ENCODE data around the gene HMCN1. TPM values are rescaled to one million over a fixed set of nuclear protein-coding genes. Genes with fewer than 3 reads are reported as not detected.

Gene HMCN1
- polyA plus RNA-seq, 2 donors = 0.83 to 1.9 TPM

GRCh38 chr1:185972096-185972850 is 238.1 kb downstream of the HMCN1 start:
- 85 to 90% methylated on average over 3 of the region's 3 CpGs for WGBS, 2 donors
- Histone ChIP-seq H3K4me3 (ENCODE audit: low read depth in 1 of 2, low read length in 2 of 2) (no peak overlapping the region), H3K27me3 (ENCODE audit: control insufficient read depth in 1 of 2, insufficient read depth in 2 of 2, low read length in 2 of 2) (no peaks in the 10 kb centered on the region), H3K9me3 (ENCODE audit: control insufficient read depth in 2 of 2, insufficient read depth in 1 of 2, low read depth in 1 of 2, low read length in 1 of 2) (no peaks in the 10 kb centered on the region), H3K4me1 (ENCODE audit: control insufficient read depth in 2 of 2, insufficient read depth in 2 of 2, low read length in 1 of 2) (no peaks in the 10 kb centered on the region), H3K36me3 (ENCODE audit: control insufficient read depth in 2 of 2, insufficient read depth in 2 of 2, low read length in 1 of 2) (no peaks in the 10 kb centered on the region), H3K27ac (ENCODE audit: low read depth in 2 of 2, low read length in 1 of 2) (no peak overlapping the region)

GRCh38 chr1:185973645-185974044 is 239.5 kb downstream of the HMCN1 start:
- Histone ChIP-seq H3K4me1 (ENCODE audit: control insufficient read depth in 2 of 2, insufficient read depth in 2 of 2, low read length in 1 of 2) (no peaks in the 10 kb centered on the region), H3K27ac (ENCODE audit: low read depth in 2 of 2, low read length in 1 of 2) (no peak overlapping the region), H3K4me3 (ENCODE audit: low read depth in 1 of 2, low read length in 2 of 2) (no peak overlapping the region), H3K27me3 (ENCODE audit: control insufficient read depth in 1 of 2, insufficient read depth in 2 of 2, low read length in 2 of 2) (no peaks in the 10 kb centered on the region), H3K36me3 (ENCODE audit: control insufficient read depth in 2 of 2, insufficient read depth in 2 of 2, low read length in 1 of 2) (no peaks in the 10 kb centered on the region), H3K9me3 (ENCODE audit: control insufficient read depth in 2 of 2, insufficient read depth in 1 of 2, low read depth in 1 of 2, low read length in 1 of 2) (no peaks in the 10 kb centered on the region)
- WGBS, 2 donors = 75 to 86% methylated on average over 1 of the region's 1 CpG

GRCh38 chr1:185974367-185975170 is 240.4 kb downstream of the HMCN1 start:
- WGBS, 2 donors = 82 to 92% methylated on average over 3 of the region's 3 CpGs
- Histone ChIP-seq H3K4me3 (ENCODE audit: low read depth in 1 of 2, low read length in 2 of 2) (no peak overlapping the region), H3K27ac (ENCODE audit: low read depth in 2 of 2, low read length in 1 of 2) (no peak overlapping the region), H3K27me3 (ENCODE audit: control insufficient read depth in 1 of 2, insufficient read depth in 2 of 2, low read length in 2 of 2) (no peaks in the 10 kb centered on the region), H3K9me3 (ENCODE audit: control insufficient read depth in 2 of 2, insufficient read depth in 1 of 2, low read depth in 1 of 2, low read length in 1 of 2) (no peaks in the 10 kb centered on the region), H3K36me3 (ENCODE audit: control insufficient read depth in 2 of 2, insufficient read depth in 2 of 2, low read length in 1 of 2) (no peaks in the 10 kb centered on the region), H3K4me1 (ENCODE audit: control insufficient read depth in 2 of 2, insufficient read depth in 2 of 2, low read length in 1 of 2) (no peaks in the 10 kb centered on the region)

GRCh38 chr1:185980891-185981290 is 246.7 kb downstream of the HMCN1 start:
- Histone ChIP-seq H3K27ac (ENCODE audit: low read depth in 2 of 2, low read length in 1 of 2) (no peak overlapping the region), H3K4me1 (ENCODE audit: control insufficient read depth in 2 of 2, insufficient read depth in 2 of 2, low read length in 1 of 2) (no peaks in the 10 kb centered on the region), H3K4me3 (ENCODE audit: low read depth in 1 of 2, low read length in 2 of 2) (no peak overlapping the region), H3K9me3 (ENCODE audit: control insufficient read depth in 2 of 2, insufficient read depth in 1 of 2, low read depth in 1 of 2, low read length in 1 of 2) (no peaks in the 10 kb centered on the region), H3K27me3 (ENCODE audit: control insufficient read depth in 1 of 2, insufficient read depth in 2 of 2, low read length in 2 of 2) (no peaks in the 10 kb centered on the region), H3K36me3 (ENCODE audit: control insufficient read depth in 2 of 2, insufficient read depth in 2 of 2, low read length in 1 of 2) (no peaks in the 10 kb centered on the region)
- 82 to 89% methylated on average over 1 of the region's 1 CpG for WGBS, 2 donors

DNA sequence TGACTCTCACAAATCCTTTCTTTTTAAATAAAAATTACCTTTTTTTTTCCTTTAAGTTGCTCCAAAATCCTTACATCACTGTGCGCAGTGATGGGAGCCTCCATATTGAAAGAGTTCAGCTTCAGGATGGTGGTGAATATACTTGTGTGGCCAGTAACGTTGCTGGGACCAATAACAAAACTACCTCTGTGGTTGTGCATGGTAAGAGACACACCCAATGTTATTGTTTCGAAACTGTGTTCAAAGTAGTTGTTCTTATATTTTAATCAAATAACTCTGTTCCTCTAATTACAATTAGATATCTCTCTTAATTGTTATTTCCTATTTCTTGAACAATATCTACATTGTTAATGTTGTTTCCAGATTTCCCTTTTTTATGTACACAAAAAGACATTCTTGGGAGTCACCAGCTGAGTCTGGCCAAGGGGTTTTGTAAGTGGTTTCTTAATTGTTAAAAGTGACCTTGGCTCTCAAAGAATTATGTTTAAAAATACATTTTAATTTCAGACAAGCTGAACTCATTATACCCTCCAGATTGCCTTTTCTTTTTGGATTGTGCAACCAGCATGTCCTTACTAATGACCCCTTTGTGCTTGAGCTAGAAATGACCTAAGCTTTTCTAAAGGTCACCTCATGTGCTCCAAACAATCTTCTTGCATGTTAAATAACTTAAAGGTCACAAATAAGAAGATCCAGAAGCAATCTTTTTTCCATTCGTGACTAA is 250.1 kb downstream of the HMCN1 start:
- H3K36me3 ChIP-seq (ENCODE audit: control insufficient read depth in 2 of 2, insufficient read depth in 2 of 2, low read length in 1 of 2) = no peaks in the 10 kb centered on the region
- H3K4me3 ChIP-seq (ENCODE audit: low read depth in 1 of 2, low read length in 2 of 2) = no peak overlapping the region
- no peak overlapping the region for H3K27ac ChIP-seq (ENCODE audit: low read depth in 2 of 2, low read length in 1 of 2)
- no peaks in the 10 kb centered on the region for H3K4me1 ChIP-seq (ENCODE audit: control insufficient read depth in 2 of 2, insufficient read depth in 2 of 2, low read length in 1 of 2)
- H3K9me3 ChIP-seq (ENCODE audit: control insufficient read depth in 2 of 2, insufficient read depth in 1 of 2, low read depth in 1 of 2, low read length in 1 of 2) = no peaks in the 10 kb centered on the region
- 65 to 67% methylated on average over 4 of the region's 4 CpGs for WGBS, 2 donors
- no peaks in the 10 kb centered on the region for H3K27me3 ChIP-seq (ENCODE audit: control insufficient read depth in 1 of 2, insufficient read depth in 2 of 2, low read length in 2 of 2)

- Histone ChIP-seq H3K4me3 (ENCODE audit: low read depth in 1 of 2, low read length in 2 of 2) (no peak overlapping the region), H3K27me3 (ENCODE audit: control insufficient read depth in 1 of 2, insufficient read depth in 2 of 2, low read length in 2 of 2) (no peaks in the 10 kb centered on the region), H3K36me3 (ENCODE audit: control insufficient read depth in 2 of 2, insufficient read depth in 2 of 2, low read length in 1 of 2) (no peaks in the 10 kb centered on the region), H3K9me3 (ENCODE audit: control insufficient read depth in 2 of 2, insufficient read depth in 1 of 2, low read depth in 1 of 2, low read length in 1 of 2) (no peaks in the 10 kb centered on the region), H3K4me1 (ENCODE audit: control insufficient read depth in 2 of 2, insufficient read depth in 2 of 2, low read length in 1 of 2) (no peaks in the 10 kb centered on the region), H3K27ac (ENCODE audit: low read depth in 2 of 2, low read length in 1 of 2) (no peak overlapping the region)
- WGBS, 2 donors = 78 to 85% methylated on average over 7 of the region's 7 CpGs
These were observed 253.6 kb downstream of the HMCN1 start for GRCh38 chr1:185987611-185988321.

DNA sequence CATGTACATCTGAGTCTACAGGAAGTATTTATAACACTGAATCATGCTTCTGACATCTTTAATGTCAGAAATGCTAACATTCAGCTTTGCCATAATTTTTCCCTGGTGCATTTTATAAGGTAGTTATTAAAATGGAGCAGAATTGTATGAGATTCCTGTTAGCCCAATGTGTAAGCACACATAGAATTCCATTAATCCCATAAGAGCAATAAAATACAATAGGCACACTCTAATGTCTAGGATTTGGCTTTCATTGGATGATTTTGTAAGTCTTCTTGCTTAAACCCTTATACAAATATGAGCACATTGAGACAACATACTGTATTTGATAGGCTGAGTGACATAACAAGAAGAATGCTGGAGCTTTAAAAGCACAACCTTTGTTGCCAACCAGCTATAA is 256.4 kb downstream of the HMCN1 start:
- Histone ChIP-seq H3K36me3 (ENCODE audit: control insufficient read depth in 2 of 2, insufficient read depth in 2 of 2, low read length in 1 of 2) (no peaks in the 10 kb centered on the region), H3K27me3 (ENCODE audit: control insufficient read depth in 1 of 2, insufficient read depth in 2 of 2, low read length in 2 of 2) (no peaks in the 10 kb centered on the region), H3K4me3 (ENCODE audit: low read depth in 1 of 2, low read length in 2 of 2) (no peak overlapping the region), H3K4me1 (ENCODE audit: control insufficient read depth in 2 of 2, insufficient read depth in 2 of 2, low read length in 1 of 2) (no peaks in the 10 kb centered on the region), H3K27ac (ENCODE audit: low read depth in 2 of 2, low read length in 1 of 2) (no peak overlapping the region), H3K9me3 (ENCODE audit: control insufficient read depth in 2 of 2, insufficient read depth in 1 of 2, low read depth in 1 of 2, low read length in 1 of 2) (no peaks in the 10 kb centered on the region)

DNA sequence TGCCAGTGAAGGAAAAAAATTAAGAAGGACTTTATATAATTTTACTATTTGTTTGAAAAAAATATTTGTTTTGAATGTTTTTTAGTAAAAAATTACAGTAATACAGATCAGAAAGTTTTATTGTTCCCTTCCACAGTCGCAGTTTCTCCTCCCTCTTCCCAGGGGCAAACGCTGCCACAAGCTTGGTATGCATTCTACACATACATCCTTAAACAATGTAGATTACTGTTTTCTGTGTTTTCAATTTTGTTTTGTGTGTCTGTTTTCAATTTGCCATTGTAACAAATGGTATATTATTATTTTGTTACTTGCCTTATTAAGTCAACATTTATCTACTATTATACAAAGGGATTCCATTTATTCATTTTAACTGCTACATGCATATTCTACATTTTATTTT is 257.1 kb downstream of the HMCN1 start:
- Histone ChIP-seq H3K27ac (ENCODE audit: low read depth in 2 of 2, low read length in 1 of 2) (no peak overlapping the region), H3K4me1 (ENCODE audit: control insufficient read depth in 2 of 2, insufficient read depth in 2 of 2, low read length in 1 of 2) (no peaks in the 10 kb centered on the region), H3K9me3 (ENCODE audit: control insufficient read depth in 2 of 2, insufficient read depth in 1 of 2, low read depth in 1 of 2, low read length in 1 of 2) (no peaks in the 10 kb centered on the region), H3K27me3 (ENCODE audit: control insufficient read depth in 1 of 2, insufficient read depth in 2 of 2, low read length in 2 of 2) (no peaks in the 10 kb centered on the region), H3K4me3 (ENCODE audit: low read depth in 1 of 2, low read length in 2 of 2) (no peak overlapping the region), H3K36me3 (ENCODE audit: control insufficient read depth in 2 of 2, insufficient read depth in 2 of 2, low read length in 1 of 2) (no peaks in the 10 kb centered on the region)
- WGBS, 2 donors = 85 to 92% methylated on average over 2 of the region's 2 CpGs

- Histone ChIP-seq H3K4me1 (ENCODE audit: control insufficient read depth in 2 of 2, insufficient read depth in 2 of 2, low read length in 1 of 2) (no peaks in the 10 kb centered on the region), H3K27ac (ENCODE audit: low read depth in 2 of 2, low read length in 1 of 2) (no peak overlapping the region)
- 73 to 78% methylated on average over 2 of the region's 2 CpGs for WGBS, 2 donors
These were observed 262.0 kb downstream of the HMCN1 start for GRCh38 chr1:185996211-185996610.

More at GRCh38 chr1:185996211-185996610, 262.0 kb downstream of the HMCN1 start:
- Histone ChIP-seq H3K4me3 (ENCODE audit: low read depth in 1 of 2, low read length in 2 of 2) (no peak overlapping the region), H3K36me3 (ENCODE audit: control insufficient read depth in 2 of 2, insufficient read depth in 2 of 2, low read length in 1 of 2) (no peaks in the 10 kb centered on the region), H3K9me3 (ENCODE audit: control insufficient read depth in 2 of 2, insufficient read depth in 1 of 2, low read depth in 1 of 2, low read length in 1 of 2) (no peaks in the 10 kb centered on the region), H3K27me3 (ENCODE audit: control insufficient read depth in 1 of 2, insufficient read depth in 2 of 2, low read length in 2 of 2) (no peaks in the 10 kb centered on the region)
